Endothelial cell of umbilical vein (primary cell): Measurements from ENCODE around the gene PIP4P1. TPM values are rescaled to one million over a fixed set of nuclear protein-coding genes. Genes with fewer than 3 reads are reported as not detected.

Experiments used
- BruUV-seq: library from RNA; stranded (reverse); fragments of 400-500 nt; replicated peaks from 2 replicates; lab custom pipeline; 2021; lab: Mats Ljungman, UMichigan
- CTCF ChIA-PET: fragments of 300-600, 350-600 bp; sonication (Branson Sonifier 250); formaldehyde crosslinking; loops from one replicate; lab custom pipeline; 2021; ENCODE audit warnings: antibody characterized with exemption, inconsistent platforms; lab: Charles Lee
- POLR2A ChIA-PET: fragments of 300-600, 350-600 bp; sonication (Branson Sonifier 250); formaldehyde crosslinking; loops from one replicate; lab custom pipeline; 2021; ENCODE audit warnings: antibody characterized with exemption, inconsistent platforms; lab: Charles Lee
- DNase-seq: peaks from one replicate; pipeline ENCODE4 v3.0.0-alpha.2; 2011; ENCODE audit warnings: low read depth, low spot score
- FAIRE-seq: peaks from 2 replicates; lab custom pipeline; 2011; peaks lifted over from hg19 to GRCh38; lab: Jason Lieb, UNC
- H2AFZ ChIP-seq: 2 replicates; pipeline ENCODE4 v1.6.0; 2012; ENCODE audit warnings: low read depth, low read length, control low read depth, inconsistent platforms
- H3K27ac ChIP-seq: 2 replicates; pipeline ENCODE4 v1.5.1; 2011; ENCODE audit warnings: low read depth, mild to moderate bottlenecking, control low read depth, low read length, moderate library complexity; ENCODE audit not compliant: insufficient read depth
- H3K27me3 ChIP-seq, 2 experiments: 2 replicates each; pipeline versions ENCODE4 v1.6.0 to v1.6.1; 2011; ENCODE audit warnings: low read length in 2 of 2, mixed read lengths in 1 of 2; ENCODE audit not compliant: control insufficient read depth in 2 of 2, insufficient read depth in 2 of 2
- H3K36me3 ChIP-seq, 2 experiments: 2 replicates in 1 of 2; 3 replicates in 1 of 2; pipeline ENCODE4 v1.5.1; 2011; ENCODE audit warnings: low read length in 2 of 2, mild to moderate bottlenecking in 1 of 2, moderate library complexity in 1 of 2; ENCODE audit not compliant: control insufficient read depth in 2 of 2, insufficient read depth in 2 of 2; ENCODE audit errors: extremely low read depth in 1 of 2
- H3K4me1 ChIP-seq: 3 replicates; pipeline ENCODE4 v1.5.1; 2011; ENCODE audit warnings: mild to moderate bottlenecking, low read length; ENCODE audit not compliant: control insufficient read depth, insufficient read depth; ENCODE audit errors: extremely low read depth
- H3K4me2 ChIP-seq: 2 replicates; pipeline ENCODE4 v1.6.1; 2011; ENCODE audit warnings: low read length, control low read depth, mixed read lengths; ENCODE audit not compliant: insufficient read depth
- H3K4me3 ChIP-seq, 3 experiments: fragments of 200-600 bp in 1 of 3; sonication (generic), shearing (Covaris generic) in 1 of 3; replicated peaks in 1 of 3; 2 replicates each; pipeline ENCODE4 v1.5.1; 2011 to 2016; ENCODE audit warnings: control low read depth in 3 of 3, low read length in 3 of 3, mild to moderate bottlenecking in 2 of 3, inconsistent platforms in 1 of 3, low read depth in 1 of 3, moderate library complexity in 1 of 3; ENCODE audit not compliant: insufficient read depth in 1 of 3
- H3K79me2 ChIP-seq: 2 replicates; pipeline ENCODE4 v1.6.0; 2012; ENCODE audit warnings: low read length, inconsistent platforms; ENCODE audit not compliant: control insufficient read depth, insufficient read depth
- H3K9ac ChIP-seq: replicated peaks from 2 replicates; pipeline ENCODE3; 2011; ENCODE audit warnings: low read length, control low read depth; ENCODE audit not compliant: insufficient read depth; ENCODE audit errors: extremely low read depth
- H3K9me1 ChIP-seq: replicated peaks from 3 replicates; pipeline ENCODE4 v1.6.0; 2011; ENCODE audit warnings: mild to moderate bottlenecking, low read length; ENCODE audit not compliant: control insufficient read depth, insufficient read depth; ENCODE audit errors: extremely low read depth
- H3K9me3 ChIP-seq: replicated peaks from 2 replicates; pipeline ENCODE4 v1.5.1; 2012; ENCODE audit warnings: low read length, inconsistent platforms; ENCODE audit not compliant: control insufficient read depth, insufficient read depth
- H4K20me1 ChIP-seq: replicated peaks from 2 replicates; pipeline ENCODE3; 2011; ENCODE audit warnings: mild to moderate bottlenecking, low read length; ENCODE audit not compliant: control insufficient read depth, insufficient read depth; ENCODE audit errors: extremely low read depth
- CTCF ChIP-seq, 2 donors: IDR thresholded peaks; 1 replicate in 1 of 2; 2 replicates in 1 of 2; pipeline ENCODE4 v1.5.1; 2011; ENCODE audit warnings: low read length in 2 of 2, mild to moderate bottlenecking in 2 of 2, moderate library complexity in 2 of 2, control low read depth in 1 of 2, inconsistent platforms in 1 of 2, low read depth in 1 of 2; ENCODE audit not compliant: insufficient read depth in 1 of 2; ENCODE audit errors: extremely low read depth in 1 of 2
- EZH2 ChIP-seq: IDR thresholded peaks from 2 replicates; pipeline ENCODE4 v1.6.1; 2012; ENCODE audit warnings: borderline replicate concordance, low read depth, mild to moderate bottlenecking, moderate library complexity, low read length, inconsistent platforms; ENCODE audit not compliant: severe bottlenecking
- FOS ChIP-seq: IDR thresholded peaks from 2 replicates; pipeline ENCODE4 v1.6.1; 2011; ENCODE audit warnings: mild to moderate bottlenecking, low read length, moderate library complexity, borderline replicate concordance; ENCODE audit not compliant: insufficient read depth
- GATA2 ChIP-seq: IDR thresholded peaks from 2 replicates; pipeline ENCODE4 v1.7.0; 2011; ENCODE audit warnings: low read depth, mild to moderate bottlenecking, moderate library complexity, mixed read lengths, low read length; ENCODE audit not compliant: insufficient read length, insufficient read depth
- JUN ChIP-seq: IDR thresholded peaks from 2 replicates; pipeline ENCODE4 v1.6.1; 2011; ENCODE audit warnings: borderline replicate concordance, low read depth; ENCODE audit not compliant: insufficient read length, insufficient read depth
- MAX ChIP-seq: IDR thresholded peaks from 2 replicates; pipeline ENCODE4 v1.6.1; 2011; ENCODE audit not compliant: insufficient read depth, insufficient read length
- MYC ChIP-seq: IDR thresholded peaks from one replicate; pipeline ENCODE4 v1.6.1; 2011; ENCODE audit warnings: mild to moderate bottlenecking, low read depth, low read length
- POLR2A ChIP-seq: IDR thresholded peaks from 2 replicates; pipeline ENCODE4 v1.6.1; 2012; ENCODE audit warnings: low read depth, mild to moderate bottlenecking, control low read depth, low read length
- POLR2AphosphoS5 ChIP-seq: IDR thresholded peaks from 2 replicates; pipeline ENCODE4 v1.6.1; 2012; ENCODE audit warnings: low read depth, mild to moderate bottlenecking, control low read depth, low read length, moderate library complexity; ENCODE audit not compliant: insufficient read depth
- dilution Hi-C: fragments of 300-500 bp; cut with MboI; formaldehyde crosslinking; loops from one replicate; pipeline ENCODE4 v1.15.0; 2019; ENCODE audit warnings: low sequenced_read_pairs; ENCODE audit not compliant: extremely low pct_ligation_motif_present
- intact Hi-C: fragments of 100-400 bp; cut with micrococcal nuclease; formaldehyde crosslinking; loops from one replicate; pipeline ENCODE4 v1.10.0; 2022
- polyA plus RNA-seq, 4 experiments: library from polyadenylated mRNA; depleted of rRNA in 3 of 4; stranded (reverse) in 3 of 4; unstranded in 1 of 4; fragments of >200 nt; gene quantifications; 2 replicates each; pipeline versions ENCODE4 v1.2.1 to v1.2.3, GENCODE V29; 2011 to 2012; ENCODE audit warnings: missing spikeins in 1 of 4
- total RNA-seq: library from RNA; stranded (reverse); gene quantifications from 2 replicates; pipeline ENCODE4 v1.2.3, GENCODE V29; 2021

PIP4P1 gene
- total and polyA plus RNA-seq, 2 donors (not counting 3 experiments of a cell fraction or from before 2014, with no cell fraction given): 28.6 to 52.5 TPM

- Histone ChIP-seq H2AFZ (peak overlapping the region; percentile 73), H3K4me2 (no peak overlapping the region), H3K36me3 (no peaks in the 10 kb centered on the region), H3K9me1 (no peaks in the 10 kb centered on the region), H3K9ac (no peak overlapping the region), H3K4me1 (peaks cover 17% of the 10 kb centered on the region), H4K20me1 (no peaks in the 10 kb centered on the region), H3K27ac (no peak overlapping the region), H3K9me3 (no peaks in the 10 kb centered on the region), H3K27me3 (no peaks in the 10 kb centered on the region), H3K79me2 (peaks cover 4% of the 10 kb centered on the region), H3K4me3 (no peak overlapping the region)
- no TSS peak for BruUV-seq
- no peak for DNase-seq
- intact Hi-C loops (no loop called here), dilution Hi-C loops (no loop called here)
- ChIA-PET CTCF (interaction anchor here (0.6 to 4.3 kb wide), 40 partner anchors 8 to 275 kb away, joined by 3 to 110 read pairs (median 5); partner anchors contain the start of genes APEX1, CCNB1IP1, KLHL33 and OSGEP), POLR2A (interaction anchor here (0.8 to 1.4 kb wide), 4 partner anchors 37 to 73 kb away, joined by 3 to 11 read pairs (median 10); partner anchors contain the start of genes APEX1, OSGEP, PARP2 and PNP)
- FAIRE-seq: no peak
- TF ChIP-seq EZH2 (no peak), CTCF (IDR thresholded peaks at IDR 0.05; ENCODE audit: extremely low read depth in 1 of 2, insufficient read depth in 1 of 2, low read depth in 1 of 2, low read length in 2 of 2) (no peak), MYC (no peak), MAX (no peak), POLR2AphosphoS5 (no peak), JUN (no peak), FOS (no peak), POLR2A (no peak), GATA2 (no peak)
These were observed 45.0 kb downstream of the PIP4P1 start for GRCh38 chr14:20416223-20416622.
